ENCODE data around the gene EIF2D. TPM values are rescaled to one million over a fixed set of nuclear protein-coding genes. Genes with fewer than 3 reads are reported as not detected.
"Not testable (repeated sequence)": the region's sequence is repeated elsewhere in the genome, so short reads cannot be mapped to it uniquely, and the experiment has no call there.

The EIF2D gene, protein sequence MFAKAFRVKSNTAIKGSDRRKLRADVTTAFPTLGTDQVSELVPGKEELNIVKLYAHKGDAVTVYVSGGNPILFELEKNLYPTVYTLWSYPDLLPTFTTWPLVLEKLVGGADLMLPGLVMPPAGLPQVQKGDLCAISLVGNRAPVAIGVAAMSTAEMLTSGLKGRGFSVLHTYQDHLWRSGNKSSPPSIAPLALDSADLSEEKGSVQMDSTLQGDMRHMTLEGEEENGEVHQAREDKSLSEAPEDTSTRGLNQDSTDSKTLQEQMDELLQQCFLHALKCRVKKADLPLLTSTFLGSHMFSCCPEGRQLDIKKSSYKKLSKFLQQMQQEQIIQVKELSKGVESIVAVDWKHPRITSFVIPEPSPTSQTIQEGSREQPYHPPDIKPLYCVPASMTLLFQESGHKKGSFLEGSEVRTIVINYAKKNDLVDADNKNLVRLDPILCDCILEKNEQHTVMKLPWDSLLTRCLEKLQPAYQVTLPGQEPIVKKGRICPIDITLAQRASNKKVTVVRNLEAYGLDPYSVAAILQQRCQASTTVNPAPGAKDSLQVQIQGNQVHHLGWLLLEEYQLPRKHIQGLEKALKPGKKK
- total RNA-seq = 41.2 and 45.5 TPM in 2 replicates

DNA sequence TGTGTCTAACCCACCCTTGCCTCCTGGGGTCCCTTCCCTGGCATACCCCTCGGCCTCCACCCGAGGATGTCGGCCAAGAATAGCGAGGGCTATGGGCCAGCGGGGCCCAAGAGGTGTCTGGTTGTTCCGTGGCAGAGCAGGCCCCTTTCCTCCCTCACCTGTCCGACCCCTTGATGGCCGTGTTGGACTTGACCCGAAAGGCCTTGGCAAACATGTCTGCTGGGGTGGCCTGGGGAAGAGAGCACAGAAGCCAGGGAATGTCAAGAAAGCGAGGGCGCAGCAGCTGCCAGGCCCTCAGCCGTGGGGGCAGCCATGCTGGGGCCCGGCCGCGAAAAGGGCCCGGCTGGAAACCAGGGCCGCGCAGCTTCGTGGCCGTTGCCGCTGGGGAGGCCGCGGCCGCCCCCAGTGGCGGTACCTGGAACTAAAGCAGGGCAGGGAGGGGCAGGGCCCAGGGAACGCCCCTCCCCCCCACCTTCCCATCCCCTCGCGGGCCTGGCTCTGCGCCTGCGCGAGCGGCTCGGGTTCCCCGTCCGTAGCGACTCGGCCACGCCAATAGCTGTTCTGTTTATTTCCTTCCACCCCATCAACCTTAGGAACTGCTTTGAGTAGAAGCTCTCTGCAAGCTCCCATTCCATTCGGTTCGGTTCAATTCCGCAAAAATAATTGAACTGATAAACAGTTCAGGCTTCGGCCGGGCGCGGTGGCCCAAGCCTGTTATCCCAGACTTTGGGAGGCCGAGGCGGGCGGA is at the start of gene EIF2D:
TSS of gene EIF2D (minus strand) at position 337 of the 748 bp plus-strand sequence. CDS start at position 214, 123 bp downstream.
- peak; percentile 77 to 93 for DNase-seq (ENCODE audit: low read depth in 2 of 2)

DNA sequence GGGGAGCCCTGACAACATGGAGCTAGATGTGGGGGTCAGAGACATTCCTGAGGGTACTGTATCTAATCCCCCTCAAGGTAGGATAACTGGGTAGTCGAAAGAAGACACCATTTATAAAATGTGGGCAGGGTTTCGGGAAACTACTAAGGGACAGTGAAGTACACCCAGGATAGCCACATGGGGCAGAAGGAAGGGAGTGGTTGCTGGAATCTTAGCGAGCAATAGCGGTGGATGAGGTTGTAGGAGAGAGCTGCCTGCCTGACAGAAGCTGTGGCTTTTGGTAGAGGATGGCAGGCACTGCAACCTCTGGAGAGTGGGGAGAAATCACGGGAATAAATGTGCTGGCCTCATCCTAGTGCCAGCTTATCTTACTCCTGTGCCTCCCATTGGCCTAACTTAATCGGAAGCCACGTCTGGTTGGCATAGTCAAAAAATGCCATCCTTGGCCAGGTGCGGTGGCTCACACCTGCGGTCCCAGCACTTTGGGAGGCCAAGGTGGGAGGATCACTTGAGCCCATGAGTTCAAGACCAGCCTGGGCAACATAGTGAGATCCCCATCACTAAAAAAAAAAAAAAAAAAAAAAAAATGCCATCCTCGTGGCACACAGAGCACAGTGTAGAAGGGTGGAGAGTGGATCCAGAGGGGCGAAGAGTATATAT is 49.0 kb upstream of the EIF2D start:
- no peak for DNase-seq (ENCODE audit: low read depth in 2 of 2)

DNA sequence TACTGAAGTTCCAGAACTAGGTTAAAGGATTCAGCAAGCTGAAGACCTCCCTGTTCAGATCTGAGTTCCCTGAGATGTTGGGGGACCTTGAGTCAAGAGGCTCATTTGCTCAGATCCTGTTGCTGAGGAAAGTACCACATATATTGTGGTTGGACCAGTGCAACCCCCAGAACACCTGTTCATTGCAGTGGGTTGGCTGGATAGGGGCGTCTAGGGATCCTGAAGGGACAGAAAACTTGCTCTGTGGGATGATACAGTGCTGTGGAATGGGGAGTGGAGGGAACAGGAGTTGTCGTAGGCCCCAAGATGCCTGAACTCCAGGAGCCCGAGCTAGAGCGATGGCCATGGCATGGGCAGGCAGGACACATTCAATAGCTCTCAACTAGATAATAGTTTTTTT is 47.9 kb upstream of the EIF2D start:
- no peak for DNase-seq (ENCODE audit: low read depth in 2 of 2)

DNA sequence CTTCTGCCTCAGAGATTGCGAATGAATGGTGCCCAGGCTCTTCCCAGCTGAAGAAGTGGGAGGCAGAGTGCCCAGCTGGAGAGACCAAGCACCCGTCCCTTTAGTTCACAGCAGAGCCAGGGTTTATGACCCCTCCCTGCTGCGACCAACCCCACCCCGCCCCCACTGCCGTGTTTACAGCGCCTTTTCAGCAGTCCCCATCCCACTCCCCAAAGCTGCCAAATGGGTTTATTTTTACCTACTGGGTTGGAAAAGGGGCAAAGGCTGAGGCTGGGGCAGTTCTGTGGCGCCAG is 46.7 kb upstream of the EIF2D start:
- DNase-seq (ENCODE audit: low read depth in 2 of 2) = no peak

DNA sequence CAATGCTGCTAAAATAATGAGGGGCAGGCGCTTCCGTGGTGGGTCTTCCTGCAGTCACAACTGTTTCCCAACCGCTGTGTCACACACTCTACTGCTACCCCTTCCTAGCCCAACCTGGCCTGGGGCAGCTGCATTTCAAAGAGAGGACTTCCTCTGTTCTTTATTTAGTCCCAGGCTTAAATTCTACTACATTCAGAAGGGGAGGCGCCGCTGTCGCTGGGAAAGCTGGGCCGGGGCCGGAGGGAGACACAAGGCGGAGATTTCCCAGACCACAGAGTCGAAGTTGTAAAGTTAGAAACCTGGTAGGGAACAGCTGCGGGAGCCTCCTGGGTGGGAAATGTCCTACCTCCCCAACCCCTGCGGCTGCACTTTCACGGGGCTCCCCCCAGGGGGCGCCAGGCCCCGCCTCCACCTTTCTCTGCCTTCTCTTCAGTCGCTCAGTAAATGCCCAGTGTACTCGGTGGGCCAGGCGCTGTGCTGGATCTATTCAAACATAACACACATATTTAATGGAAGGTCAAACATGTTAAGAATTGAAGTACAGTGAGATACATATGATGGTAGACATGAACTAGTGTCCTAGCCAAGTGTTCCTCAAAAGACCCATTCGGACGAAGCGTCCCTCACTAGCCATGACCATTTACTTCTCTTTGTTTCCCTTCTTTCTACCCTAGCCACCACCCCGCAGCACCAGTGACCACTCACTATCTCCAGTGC is 46.2 kb upstream of the EIF2D start:
- peak in 1 of 2 donors; percentile 35 for DNase-seq (ENCODE audit: low read depth in 2 of 2)

DNA sequence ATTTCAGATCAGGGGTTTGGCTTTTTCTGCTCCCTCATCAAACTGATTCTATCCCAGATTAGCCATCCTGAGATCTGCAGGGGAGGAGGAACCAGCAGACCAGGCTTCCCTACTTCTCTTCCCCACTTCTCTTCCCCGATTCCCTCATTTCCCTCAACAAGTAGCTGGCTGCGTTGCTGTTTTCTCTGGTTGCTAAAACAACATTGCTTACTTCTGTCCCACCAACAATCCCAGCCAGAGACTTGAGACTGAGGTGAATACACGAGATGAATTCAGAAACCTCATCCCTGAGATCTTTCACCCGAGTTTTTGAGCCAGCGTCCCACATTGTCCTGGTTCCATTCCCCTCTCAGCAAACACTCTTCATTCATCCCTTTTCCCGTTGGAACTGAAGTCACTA is 45.5 kb upstream of the EIF2D start:
- no peak for DNase-seq (ENCODE audit: low read depth in 2 of 2)

DNA sequence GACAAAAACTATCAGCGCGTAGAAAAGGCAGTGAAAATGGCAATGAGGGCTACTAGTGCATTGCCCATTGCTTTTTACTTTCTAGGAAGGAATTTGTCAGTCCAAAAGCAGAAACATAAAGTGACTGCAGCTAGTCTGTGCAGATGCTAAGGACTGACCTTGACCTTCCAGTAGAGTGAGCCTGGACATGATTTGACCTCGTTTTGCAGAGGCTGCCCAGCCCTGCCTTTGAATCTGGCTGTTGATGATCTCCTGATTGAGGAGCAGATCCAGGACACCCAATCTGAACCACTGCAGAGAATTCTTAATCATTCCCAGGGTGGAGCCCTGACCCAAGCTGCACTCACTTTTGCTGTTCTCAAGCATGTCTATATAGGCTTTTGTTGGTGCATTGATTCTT is 44.7 kb upstream of the EIF2D start:
- no peak for DNase-seq (ENCODE audit: low read depth in 2 of 2)

DNA sequence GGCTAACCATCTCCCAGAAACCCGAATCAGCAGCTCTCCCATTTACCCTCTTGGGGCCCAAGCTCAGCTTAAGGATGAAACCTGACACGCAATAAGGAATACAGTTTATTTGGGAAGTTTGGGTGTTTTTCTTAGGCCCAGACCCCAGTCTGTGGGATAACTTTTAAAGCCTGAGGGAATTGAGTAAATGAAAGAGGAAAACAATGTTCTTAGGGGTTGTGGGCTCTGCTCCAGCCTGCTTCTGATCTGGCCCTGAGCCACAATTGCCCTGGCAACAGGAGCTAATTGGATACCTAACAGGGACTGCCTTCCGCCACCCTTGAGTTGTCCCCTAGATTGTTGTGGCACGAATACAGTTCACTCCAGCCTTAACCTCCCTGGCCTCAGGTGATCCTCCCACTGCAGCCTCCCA is 43.2 kb upstream of the EIF2D start:
- DNase-seq (ENCODE audit: low read depth in 2 of 2) = peak; percentile 42 to 55

DNA sequence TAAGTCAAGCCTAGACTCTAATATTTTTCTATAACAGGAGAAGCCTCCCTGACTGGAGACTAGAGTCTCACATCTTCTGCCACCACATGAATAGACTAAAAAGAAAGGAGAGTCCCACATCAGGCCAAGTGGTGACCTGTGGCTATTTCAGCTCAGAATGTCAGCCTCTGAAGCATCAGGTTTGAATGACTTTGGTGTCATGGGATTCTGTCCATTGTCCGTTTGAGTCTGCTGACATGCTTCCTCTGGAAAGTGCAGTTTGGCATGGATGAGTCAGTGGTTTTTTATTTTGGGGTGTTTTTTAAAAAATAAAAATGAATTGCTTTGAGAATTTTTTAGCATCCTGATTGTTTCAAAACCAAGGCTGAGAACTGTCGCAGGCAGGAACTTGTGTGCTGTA is 42.6 kb upstream of the EIF2D start:
- DNase-seq (ENCODE audit: low read depth in 2 of 2) = peak; percentile 58 to 81

DNA sequence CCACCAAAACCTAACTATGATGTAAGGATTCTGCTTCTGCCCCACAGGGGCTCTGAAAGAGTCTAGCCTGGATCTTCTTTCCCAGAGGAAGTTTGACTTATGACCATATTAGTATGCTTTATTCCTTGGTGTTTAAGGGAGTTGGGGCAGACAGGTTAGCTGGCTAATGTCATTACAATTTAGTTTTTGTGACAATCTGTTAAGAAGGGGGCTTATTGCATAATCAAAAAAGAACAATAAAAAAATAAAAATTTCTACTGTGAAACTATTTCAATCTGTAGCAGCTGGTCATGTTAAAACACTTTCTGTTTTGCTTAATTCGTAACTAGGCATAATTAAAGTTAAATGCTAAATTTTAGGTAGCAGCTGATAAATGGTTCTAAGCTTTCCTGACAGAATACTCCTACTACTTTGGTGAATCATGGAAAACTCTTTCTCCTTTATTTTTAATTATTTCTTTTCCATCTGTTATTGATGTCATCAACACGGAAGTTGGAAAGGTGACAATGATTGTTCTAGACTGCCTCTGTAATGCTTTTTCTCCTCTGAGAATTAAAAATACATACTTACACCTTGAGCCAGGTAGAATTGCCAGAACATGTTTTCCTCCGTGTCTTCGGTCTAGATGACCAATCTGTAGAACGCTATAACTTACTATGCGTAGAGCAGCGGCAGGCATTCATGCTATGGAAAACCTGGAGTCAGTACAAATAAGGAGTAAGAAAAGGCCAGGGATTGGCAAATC is 41.6 kb upstream of the EIF2D start:
- peak in 1 of 2 donors; percentile 54 for DNase-seq (ENCODE audit: low read depth in 2 of 2)

DNA sequence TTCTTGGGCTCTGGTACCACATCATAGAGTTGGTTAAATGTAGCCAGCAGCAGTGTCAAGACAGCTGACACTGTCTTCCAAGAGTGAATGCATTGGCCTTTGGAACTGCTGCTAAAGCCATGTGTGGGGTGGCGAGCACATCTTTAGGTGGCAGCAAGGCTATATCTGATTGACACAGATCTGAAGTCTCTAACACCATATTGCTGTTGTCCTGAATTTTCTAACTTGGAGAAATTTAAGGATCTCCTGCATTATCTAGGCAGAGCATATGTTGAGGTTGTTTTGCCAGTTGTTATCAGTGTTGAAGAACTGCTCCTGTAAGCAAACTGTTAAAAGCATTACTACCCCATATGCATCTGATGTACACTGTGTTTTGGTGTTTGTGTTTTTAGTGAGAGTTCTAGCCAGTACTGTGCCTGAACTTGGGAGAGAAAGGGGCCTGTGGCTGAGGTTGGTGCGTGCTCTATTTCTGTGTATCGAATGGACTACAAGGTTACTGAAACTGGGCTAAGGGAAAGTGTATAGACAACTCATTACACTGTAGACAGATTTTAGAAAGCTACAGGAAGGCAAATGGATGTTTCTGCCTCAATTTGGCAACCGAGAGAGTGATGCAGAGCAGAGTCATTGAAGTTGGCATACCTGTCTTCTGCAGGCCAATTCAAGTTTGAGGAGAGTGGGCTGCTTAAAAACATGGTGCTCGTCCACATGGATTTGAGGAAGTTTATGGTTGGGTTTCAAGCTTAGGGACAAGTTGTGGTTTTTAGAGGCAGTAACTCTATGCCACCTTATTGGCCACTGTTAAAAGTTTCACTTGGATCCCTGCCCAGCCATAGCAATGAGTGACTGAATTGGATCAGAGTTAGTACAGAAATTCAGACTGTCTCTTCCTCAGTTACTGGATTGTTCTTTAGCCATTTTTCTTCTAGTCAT is 40.0 kb upstream of the EIF2D start:
- DNase-seq (ENCODE audit: low read depth in 2 of 2) = no peak

DNA sequence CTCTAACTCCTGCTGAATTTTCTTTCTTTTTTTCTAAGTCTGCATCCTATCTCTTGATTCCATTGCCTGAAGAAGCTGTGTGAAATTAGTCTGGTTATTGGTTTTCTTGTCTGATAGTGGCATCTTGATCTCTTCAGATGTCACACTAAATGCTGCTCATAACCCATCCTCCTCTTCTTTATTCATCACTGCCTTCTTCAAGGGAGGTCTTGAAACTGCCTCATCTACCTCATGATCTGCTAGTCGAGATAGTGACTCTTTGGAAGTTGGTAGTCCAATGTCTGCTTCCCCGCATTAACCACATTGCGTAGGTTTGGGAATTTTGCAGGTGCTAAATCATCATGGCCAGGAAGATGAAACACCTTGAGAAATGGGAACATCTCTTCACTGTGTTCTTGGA is 38.7 kb upstream of the EIF2D start:
- no peak for DNase-seq (ENCODE audit: low read depth in 2 of 2)

DNA sequence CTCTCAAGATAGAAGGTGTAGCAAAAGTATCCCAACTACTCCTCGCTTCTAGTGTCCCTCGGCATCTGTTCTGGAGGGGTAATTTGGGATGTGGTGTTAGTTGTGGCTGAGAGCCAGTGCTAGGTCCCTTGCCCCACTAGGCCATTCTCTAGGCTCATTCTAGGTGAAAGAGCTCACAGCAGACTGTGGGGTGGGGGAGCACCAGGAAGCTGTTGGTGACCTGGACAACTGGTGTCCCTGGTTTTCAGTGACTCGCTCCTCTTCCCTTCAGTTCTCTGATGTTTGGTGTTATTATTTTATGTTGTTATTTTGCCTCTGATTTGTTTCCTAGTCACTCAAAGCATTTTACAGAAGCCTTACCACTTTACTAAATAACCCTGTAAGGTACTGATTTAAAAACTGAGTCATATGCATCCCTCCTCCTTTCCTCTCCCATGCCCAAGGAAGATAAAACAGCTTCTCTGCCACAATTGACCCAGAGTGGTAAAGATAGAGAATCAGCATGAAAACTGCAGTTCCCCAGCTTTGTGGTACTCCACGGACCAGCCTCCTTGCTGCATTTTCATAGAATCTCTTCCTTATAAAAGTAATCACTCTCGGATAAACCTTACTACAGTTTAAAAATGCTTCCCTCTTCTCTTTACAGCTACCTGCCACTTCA is 37.1 kb upstream of the EIF2D start:
- no peak for DNase-seq (ENCODE audit: low read depth in 2 of 2)

DNA sequence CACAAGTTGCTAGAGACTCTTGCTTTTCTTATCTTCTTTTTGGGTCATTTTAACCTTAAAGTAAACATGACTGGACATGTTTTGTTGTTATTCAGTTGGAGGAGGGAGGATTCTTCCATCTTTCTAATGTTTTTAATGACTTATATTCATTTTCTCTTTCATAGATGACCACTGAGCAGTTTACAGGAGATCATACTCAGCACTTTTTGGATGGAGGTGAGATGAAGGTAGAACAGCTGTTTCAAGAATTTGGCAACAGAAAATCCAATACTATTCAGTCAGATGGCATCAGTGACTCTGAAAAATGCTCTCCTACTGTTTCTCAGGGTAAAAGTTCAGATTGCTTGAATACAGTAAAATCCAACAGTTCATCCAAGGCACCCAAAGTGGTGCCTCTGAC is 35.0 kb upstream of the EIF2D start:
- DNase-seq (ENCODE audit: low read depth in 2 of 2) = no peak

DNA sequence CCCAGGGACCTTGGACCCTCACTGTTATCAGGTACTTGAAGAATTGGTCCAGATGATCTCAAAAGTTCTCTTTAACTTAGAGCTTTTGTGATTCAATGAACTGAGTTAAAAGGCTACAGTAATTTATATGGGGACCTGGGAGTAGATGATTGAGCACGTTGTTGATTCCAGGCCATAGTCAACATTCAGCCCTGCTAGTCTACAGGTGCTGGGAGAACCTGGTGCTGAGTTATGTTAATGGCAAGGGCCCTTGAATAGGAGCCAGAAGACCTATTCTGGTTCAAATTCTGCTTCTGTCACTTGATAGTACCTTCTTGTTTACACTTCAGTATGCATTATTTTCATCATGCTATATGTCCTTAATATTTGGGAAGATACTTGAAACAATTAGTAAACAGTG is 34.2 kb upstream of the EIF2D start:
- no peak for DNase-seq (ENCODE audit: low read depth in 2 of 2)

DNA sequence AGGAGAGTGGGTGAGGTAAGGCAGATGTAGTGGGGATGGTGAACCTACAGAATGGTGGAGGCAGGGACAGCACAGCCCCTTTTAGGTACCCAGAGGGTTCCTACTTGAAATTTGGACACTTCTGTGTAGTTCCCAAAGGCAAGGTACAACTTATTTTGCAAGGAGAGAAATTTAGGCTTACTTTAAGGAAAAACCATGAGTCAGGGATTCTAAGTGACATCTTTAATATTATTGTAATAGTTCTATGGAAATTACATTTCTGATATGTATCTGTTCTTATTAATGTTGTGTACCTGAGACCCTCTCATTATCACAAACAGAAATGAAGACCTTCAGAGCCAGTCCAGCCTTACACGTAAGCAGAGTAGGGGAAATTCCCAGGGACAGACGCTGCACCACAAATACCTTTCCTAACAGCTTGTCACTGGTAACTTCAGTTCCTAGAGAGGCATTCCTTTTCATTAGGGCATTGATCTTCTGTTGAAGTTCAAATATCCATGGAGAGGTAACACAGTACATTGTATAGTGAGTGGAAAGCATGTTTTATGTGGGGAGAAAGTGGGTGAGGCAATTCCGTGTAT is 30.9 kb upstream of the EIF2D start:
- no peak for DNase-seq (ENCODE audit: low read depth in 2 of 2)

DNA sequence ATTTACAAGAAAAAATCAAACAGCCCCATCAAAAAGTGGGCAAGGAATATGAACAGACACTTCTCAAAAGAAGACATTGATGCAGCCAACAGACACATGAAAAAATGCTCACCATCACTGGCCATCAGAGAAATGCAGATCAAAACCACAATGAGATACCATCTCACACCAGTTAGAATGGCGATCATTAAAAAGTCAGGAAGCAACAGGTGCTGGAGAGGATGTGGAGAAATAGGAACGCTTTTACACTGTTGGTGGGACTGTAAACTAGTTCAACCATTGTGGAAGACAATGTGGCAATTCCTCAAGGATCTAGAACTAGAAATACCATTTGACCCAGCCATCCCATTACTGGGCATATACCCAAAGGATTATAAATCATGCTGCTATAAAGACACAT is 29.8 kb upstream of the EIF2D start:
- not testable (repeated sequence) for DNase-seq (ENCODE audit: low read depth in 2 of 2)

DNA sequence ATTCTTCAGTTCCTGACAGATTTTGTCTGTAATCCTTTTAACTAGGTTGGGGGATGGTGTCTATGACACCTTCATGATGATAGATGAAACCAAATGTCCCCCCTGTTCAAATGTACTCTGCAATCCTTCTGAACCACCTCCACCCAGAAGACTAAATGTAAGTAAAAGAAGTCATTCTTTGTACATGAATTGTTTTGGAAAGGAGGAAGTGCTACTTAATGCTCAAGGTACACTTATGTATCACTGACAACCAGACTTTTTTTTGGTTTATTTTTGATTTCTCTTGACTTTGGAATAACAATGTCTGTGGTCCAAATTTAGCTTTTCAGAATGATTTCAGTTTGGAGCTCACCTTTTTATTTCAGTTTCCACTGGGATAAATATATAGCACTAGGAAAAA is 25.3 kb upstream of the EIF2D start:
- no peak for DNase-seq (ENCODE audit: low read depth in 2 of 2)

DNA sequence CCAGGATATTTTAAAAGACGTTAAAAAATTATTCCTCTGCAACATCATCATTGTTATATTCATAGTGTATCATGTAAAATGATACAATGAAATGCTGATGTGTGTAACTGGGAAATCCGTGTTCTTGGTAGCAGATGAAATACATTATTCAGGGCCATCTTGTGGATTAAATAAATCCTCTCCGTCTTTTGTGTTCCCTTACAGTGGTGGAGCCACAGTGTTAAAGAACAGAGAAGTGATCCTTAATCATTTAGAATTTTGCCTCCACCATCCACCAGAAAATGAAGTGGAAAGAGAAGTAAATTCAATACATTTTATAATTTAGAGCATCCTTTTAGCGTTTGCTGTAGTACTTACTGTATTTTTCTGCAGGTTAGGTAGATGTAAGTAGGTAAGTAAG is 24.4 kb upstream of the EIF2D start:
- no peak for DNase-seq (ENCODE audit: low read depth in 2 of 2)
